Left lobe of liver (tissue), 2 donors: ENCODE results near the gene ANAPC2. TPM values are rescaled to one million over a fixed set of nuclear protein-coding genes. Genes with fewer than 3 reads are reported as not detected.

Source experiments
- ATAC-seq: fragments of 200-7000 bp; cut with Tn5 transposase; one replicate; pipeline ENCODE4 v1.9.1; 2020; ENCODE audit warnings: mild to moderate bottlenecking, moderate library complexity
- DNase-seq: peaks from one replicate; pipeline ENCODE4 v3.0.0-alpha.2; 2020; ENCODE audit warnings: low spot score
- total RNA-seq: library from RNA; stranded (reverse); gene quantifications from one replicate; pipeline ENCODE4 v1.2.1, GENCODE V29; 2021
- donor health status: DM: no; HTN: no; CAD: no; lungs with moderate emphysema.
- donor health status: DM: no; HTN: yes; CAD: no.

The ANAPC2 gene
- total RNA-seq, 1 donor from 2014 or later: 35.5 TPM

- ATAC-seq (no peak), DNase-seq (no peak)
Observed at GRCh38 chr9:137178201-137178938, 10.0 kb downstream of the ANAPC2 start.

- ATAC-seq (peak; percentile 81), DNase-seq (no peak)
Observed at GRCh38 chr9:137176302-137177182, 11.8 kb downstream of the ANAPC2 start.

- no peak for DNase-seq
- no peak for ATAC-seq
Observed at GRCh38 chr9:137175345-137175961, 12.9 kb downstream of the ANAPC2 start.

- DNase-seq (no peak), ATAC-seq (no peak)
Observed at GRCh38 chr9:137174722-137175293, 13.6 kb downstream of the ANAPC2 start.

- ATAC-seq (peak; percentile 4), DNase-seq (no peak)
Observed at GRCh38 chr9:137173796-137174664, 14.3 kb downstream of the ANAPC2 start.

GRCh38 chr9:137172901-137173795 is 15.2 kb downstream of the ANAPC2 start:
- DNase-seq (no peak), ATAC-seq (no peak)

- ATAC-seq (no peak), DNase-seq (no peak)
Observed at GRCh38 chr9:137171149-137171900, 17.0 kb downstream of the ANAPC2 start.

- ATAC-seq (no peak), DNase-seq (no peak)
Observed at GRCh38 chr9:137170486-137171148, 17.7 kb downstream of the ANAPC2 start.

- DNase-seq: no peak
- no peak for ATAC-seq
Observed at GRCh38 chr9:137169896-137170358, 18.4 kb downstream of the ANAPC2 start, which contains the start of gene LRRC26. TSS of gene LRRC26 (minus strand) at chr9:137170051. CDS start at chr9:137169943, 108 bp downstream.

GRCh38 chr9:137168904-137169856 is 19.2 kb downstream of the ANAPC2 start:
- DNase-seq (no peak), ATAC-seq (peak; percentile 65)

- peak; percentile 3 for ATAC-seq
- no peak for DNase-seq
Observed at GRCh38 chr9:137168573-137168903, 19.8 kb downstream of the ANAPC2 start.

GRCh38 chr9:137167747-137168572 is 20.4 kb downstream of the ANAPC2 start:
- ATAC-seq (no peak), DNase-seq (no peak)

GRCh38 chr9:137167277-137167746 is 21.0 kb downstream of the ANAPC2 start:
- no peak for DNase-seq
- ATAC-seq: no peak

- ATAC-seq (no peak), DNase-seq (no peak)
Observed at GRCh38 chr9:137166380-137167229, 21.8 kb downstream of the ANAPC2 start.
